Suprapubic skin (tissue), 4 donors: ENCODE data around the gene AFG1L. TPM values are rescaled to one million over a fixed set of nuclear protein-coding genes. Genes with fewer than 3 reads are reported as not detected.

ENCODE experiments used
- DNase-seq, 2 donors: peaks; one replicate each; pipeline ENCODE4 v3.0.0-alpha.2; 2019; ENCODE audit warnings: low spot score in 2 of 2
- H3K27ac ChIP-seq: fragments of 200-600 bp; sonication (generic); one replicate; pipeline ENCODE4 v1.5.1; 2019
- H3K27me3 ChIP-seq: fragments of 200-600 bp; sonication (generic); one replicate; pipeline ENCODE4 v1.5.1; 2019
- H3K36me3 ChIP-seq: fragments of 200-600 bp; sonication (generic); one replicate; pipeline ENCODE4 v1.5.1; 2019
- H3K4me1 ChIP-seq: fragments of 200-600 bp; sonication (generic); one replicate; pipeline ENCODE4 v1.5.1; 2019
- H3K4me3 ChIP-seq: fragments of 200-600 bp; sonication (generic); one replicate; pipeline ENCODE4 v1.5.1; 2019; ENCODE audit warnings: mild to moderate bottlenecking
- H3K9me3 ChIP-seq: fragments of 200-600 bp; sonication (generic); one replicate; pipeline ENCODE4 v1.5.1; 2019
- EP300 ChIP-seq: sonication (generic); formaldehyde crosslinking; IDR thresholded peaks from one replicate; pipeline ENCODE4 v1.6.1; 2017; ENCODE audit warnings: antibody characterized with exemption
- POLR2A ChIP-seq, 2 donors: fragments of 450-650 bp; IDR thresholded peaks; one replicate each; pipeline ENCODE4 v1.6.1; 2017; ENCODE audit warnings: antibody characterized with exemption in 2 of 2, mild to moderate bottlenecking in 2 of 2, moderate library complexity in 2 of 2
- POLR2AphosphoS5 ChIP-seq, 3 donors: sonication (generic); formaldehyde crosslinking; IDR thresholded peaks; one replicate each; pipeline ENCODE4 v1.6.1; 2017; ENCODE audit warnings: antibody characterized with exemption in 3 of 3
- WGBS: methylation state at CpG from one replicate; pipeline ENCODE4 v1.1.5; 2018; 5-methylcytosine and 5-hydroxymethylcytosine counted together
- total RNA-seq, 4 donors: library from RNA; depleted of rRNA; stranded (reverse); fragments of >200 nt; gene quantifications; one replicate each; pipeline ENCODE4 v1.1.0, GENCODE V29; 2016
- TF ChIP-seq, protein P1 (sequence below), 2 donors: fragments of 200-600 bp in 1 of 2; fragments of 450-650 bp in 1 of 2; sonication (generic) in 1 of 2; IDR thresholded peaks; one replicate each; pipeline ENCODE4 v1.5.1; 2016 to 2019; ENCODE audit warnings: antibody characterized with exemption in 2 of 2, mild to moderate bottlenecking in 1 of 2, moderate library complexity in 1 of 2

Gene AFG1L
- total RNA-seq, 4 donors from 2014 or later, result 1.3 to 7.4 (median 3.0) TPM

DNA sequence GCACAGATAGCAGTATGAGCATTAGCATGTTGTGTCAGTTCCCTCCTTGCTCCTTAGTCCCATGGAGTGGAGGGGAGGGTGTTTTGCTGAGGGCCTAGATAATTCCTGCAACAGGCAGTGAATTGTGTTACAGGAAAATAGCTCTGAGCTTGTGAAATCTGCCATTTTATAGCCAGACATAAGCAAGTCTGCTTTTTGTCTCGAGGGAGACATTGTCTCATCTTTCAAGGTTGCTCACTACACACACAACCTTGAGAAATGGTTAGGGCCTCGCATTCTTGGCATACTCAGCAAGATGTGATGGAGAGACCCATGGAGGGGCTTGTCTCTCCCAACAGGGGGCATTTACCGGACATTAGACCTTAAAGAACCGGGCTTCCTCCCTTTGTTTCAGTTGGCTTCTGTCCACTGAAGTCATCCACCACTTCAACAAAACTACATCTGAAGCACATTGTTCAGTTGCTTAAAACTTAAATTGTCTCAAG is 157.9 kb downstream of the AFG1L start:
- DNase-seq, result no peak
- Histone ChIP-seq H3K9me3 (no peaks in the 10 kb centered on the region), H3K36me3 (no peaks in the 10 kb centered on the region), H3K4me1 (no peaks in the 10 kb centered on the region), H3K4me3 (no peak overlapping the region), H3K27me3 (no peaks in the 10 kb centered on the region), H3K27ac (no peak overlapping the region)
- WGBS, result 66% methylated on average over 4 of the region's 4 CpGs
- no peak for TF ChIP-seq EP300
- no peak for TF ChIP-seq POLR2AphosphoS5 (IDR thresholded peaks at IDR 0.05)

DNA sequence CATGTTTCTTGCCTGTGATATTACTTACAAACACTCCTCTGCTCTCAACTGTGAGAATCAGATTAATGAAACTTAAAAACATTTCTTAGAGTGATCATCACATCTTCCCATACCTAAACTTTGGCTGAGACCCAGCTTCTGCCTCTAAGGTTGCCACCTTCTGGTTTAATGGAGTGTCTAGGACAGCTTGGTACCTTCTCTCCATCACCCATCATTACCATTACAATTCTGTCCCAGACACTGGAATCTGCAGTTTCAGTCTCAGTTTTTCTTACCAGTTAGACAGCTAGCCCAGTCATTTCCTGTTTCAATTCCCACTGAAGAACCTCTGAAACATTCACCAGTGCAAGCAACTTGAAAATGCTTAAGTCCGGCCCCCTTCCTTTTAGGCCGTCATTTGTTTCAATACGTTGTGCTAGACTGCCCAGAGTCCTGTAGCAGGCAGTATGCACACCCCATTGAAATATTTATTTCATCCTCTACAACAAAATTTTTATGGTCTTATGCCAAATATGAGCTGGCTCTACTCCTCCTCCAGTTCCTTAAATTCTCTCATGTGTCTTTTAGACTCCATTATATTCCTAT is 158.8 kb downstream of the AFG1L start:
- H3K4me3 ChIP-seq, result no peak overlapping the region
- TF ChIP-seq, protein P1, sequence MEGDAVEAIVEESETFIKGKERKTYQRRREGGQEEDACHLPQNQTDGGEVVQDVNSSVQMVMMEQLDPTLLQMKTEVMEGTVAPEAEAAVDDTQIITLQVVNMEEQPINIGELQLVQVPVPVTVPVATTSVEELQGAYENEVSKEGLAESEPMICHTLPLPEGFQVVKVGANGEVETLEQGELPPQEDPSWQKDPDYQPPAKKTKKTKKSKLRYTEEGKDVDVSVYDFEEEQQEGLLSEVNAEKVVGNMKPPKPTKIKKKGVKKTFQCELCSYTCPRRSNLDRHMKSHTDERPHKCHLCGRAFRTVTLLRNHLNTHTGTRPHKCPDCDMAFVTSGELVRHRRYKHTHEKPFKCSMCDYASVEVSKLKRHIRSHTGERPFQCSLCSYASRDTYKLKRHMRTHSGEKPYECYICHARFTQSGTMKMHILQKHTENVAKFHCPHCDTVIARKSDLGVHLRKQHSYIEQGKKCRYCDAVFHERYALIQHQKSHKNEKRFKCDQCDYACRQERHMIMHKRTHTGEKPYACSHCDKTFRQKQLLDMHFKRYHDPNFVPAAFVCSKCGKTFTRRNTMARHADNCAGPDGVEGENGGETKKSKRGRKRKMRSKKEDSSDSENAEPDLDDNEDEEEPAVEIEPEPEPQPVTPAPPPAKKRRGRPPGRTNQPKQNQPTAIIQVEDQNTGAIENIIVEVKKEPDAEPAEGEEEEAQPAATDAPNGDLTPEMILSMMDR (IDR thresholded peaks at IDR 0.05), result no peak
- TF ChIP-seq POLR2AphosphoS5 (IDR thresholded peaks at IDR 0.05) (no peak), POLR2A (IDR thresholded peaks at IDR 0.05) (no peak), EP300 (no peak)
- no peaks in the 10 kb centered on the region for H3K36me3 ChIP-seq
- no peaks in the 10 kb centered on the region for H3K27me3 ChIP-seq
- H3K4me1 ChIP-seq, result no peaks in the 10 kb centered on the region
- 54% methylated on average over 3 of the region's 3 CpGs for WGBS
- no peaks in the 10 kb centered on the region for H3K9me3 ChIP-seq
- no peak overlapping the region for H3K27ac ChIP-seq
- DNase-seq, result no peak

DNA sequence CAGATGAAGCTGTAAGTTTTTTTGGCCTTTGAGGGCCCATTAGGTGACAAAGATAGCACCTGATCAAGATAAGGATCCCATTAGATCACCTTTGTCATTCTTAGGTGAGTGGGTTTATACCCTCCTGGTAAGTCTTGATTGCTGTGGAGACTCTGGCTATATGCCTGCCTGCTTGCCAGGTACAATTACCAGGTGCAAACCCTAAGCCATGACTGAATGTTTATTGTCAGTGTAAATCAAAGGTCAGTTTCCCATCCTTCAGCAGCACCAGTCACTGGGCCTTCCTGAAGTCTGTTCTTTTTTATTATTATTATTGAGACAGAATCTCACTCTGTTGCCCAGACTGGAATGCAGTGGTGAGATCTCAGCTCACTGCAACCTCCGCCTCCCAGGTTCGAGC is 159.5 kb downstream of the AFG1L start:
- TF ChIP-seq POLR2A (IDR thresholded peaks at IDR 0.05) (no peak), EP300 (no peak), POLR2AphosphoS5 (IDR thresholded peaks at IDR 0.05) (no peak)
- TF ChIP-seq, protein P1 (IDR thresholded peaks at IDR 0.05), result no peak
- WGBS, result 94% methylated on average over 2 of the region's 2 CpGs

DNA sequence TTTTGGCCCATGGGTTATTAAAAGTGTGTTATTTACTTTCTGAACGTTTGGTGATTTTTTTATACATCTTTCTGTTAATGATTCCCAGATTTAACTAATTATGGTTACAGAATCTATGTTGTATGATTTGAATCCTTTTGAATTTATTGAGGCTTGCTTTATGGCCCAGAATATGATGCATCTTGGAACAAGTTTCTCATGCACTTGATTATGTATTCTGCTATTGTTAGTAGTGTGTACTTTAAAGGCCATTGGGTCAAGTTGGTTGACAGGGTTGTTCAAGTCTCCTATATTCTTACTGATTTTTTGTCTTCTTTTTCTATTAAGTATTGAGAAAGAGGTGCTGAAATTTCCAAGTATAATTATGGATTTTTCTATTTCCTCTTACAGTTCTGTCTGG is 160.8 kb downstream of the AFG1L start:
- TF ChIP-seq EP300, result no peak
- TF ChIP-seq, protein P1 (IDR thresholded peaks at IDR 0.05), result no peak
- no peak for TF ChIP-seq POLR2AphosphoS5 (IDR thresholded peaks at IDR 0.05)
- TF ChIP-seq POLR2A (IDR thresholded peaks at IDR 0.05), result no peak
- DNase-seq, result no peak
- Histone ChIP-seq H3K36me3 (no peaks in the 10 kb centered on the region), H3K9me3 (no peaks in the 10 kb centered on the region), H3K4me3 (no peak overlapping the region), H3K27me3 (no peaks in the 10 kb centered on the region), H3K27ac (no peak overlapping the region), H3K4me1 (no peaks in the 10 kb centered on the region)
- WGBS, result 29% methylated on average over 1 of the region's 1 CpG

More for the DNA sequence above, 159.5 kb downstream of the AFG1L start:
- Histone ChIP-seq H3K36me3 (no peaks in the 10 kb centered on the region), H3K4me3 (no peak overlapping the region), H3K4me1 (no peaks in the 10 kb centered on the region), H3K9me3 (no peaks in the 10 kb centered on the region), H3K27me3 (no peaks in the 10 kb centered on the region), H3K27ac (no peak overlapping the region)
- no peak for DNase-seq

DNA sequence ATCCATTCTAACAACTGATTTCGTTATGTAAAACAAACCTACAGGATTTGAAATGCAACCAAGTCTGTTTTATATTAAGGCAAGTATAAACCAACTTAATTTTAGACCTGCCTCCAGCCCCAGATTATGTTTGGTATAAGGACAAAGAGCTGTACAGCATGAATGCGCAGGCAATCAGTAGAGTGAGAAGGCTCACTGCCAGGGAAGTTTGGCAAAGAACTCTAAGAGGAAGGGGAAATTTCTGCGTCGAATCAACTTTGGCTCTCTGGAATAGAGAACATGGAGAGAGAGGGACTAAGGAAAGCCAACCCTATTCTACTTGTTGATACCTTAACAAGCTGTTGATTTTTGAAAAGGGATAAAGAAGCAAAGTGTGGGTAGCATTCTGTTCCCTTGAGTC is 168.9 kb downstream of the AFG1L start:
- TF ChIP-seq, protein P1 (IDR thresholded peaks at IDR 0.05), result no peak
- TF ChIP-seq POLR2A (IDR thresholded peaks at IDR 0.05), result no peak
- TF ChIP-seq POLR2AphosphoS5 (IDR thresholded peaks at IDR 0.05), result no peak
- no peak for TF ChIP-seq EP300
- no peak for DNase-seq
- peaks cover 5% of the 10 kb centered on the region for H3K4me1 ChIP-seq
- no peaks in the 10 kb centered on the region for H3K9me3 ChIP-seq
- WGBS, result 22% methylated on average over 4 of the region's 4 CpGs
- no peaks in the 10 kb centered on the region for H3K27me3 ChIP-seq
- H3K27ac ChIP-seq, result no peak overlapping the region
- H3K36me3 ChIP-seq, result no peaks in the 10 kb centered on the region
- no peak overlapping the region for H3K4me3 ChIP-seq
